ENCODE measurements around the gene PPIP5K1.

DNA sequence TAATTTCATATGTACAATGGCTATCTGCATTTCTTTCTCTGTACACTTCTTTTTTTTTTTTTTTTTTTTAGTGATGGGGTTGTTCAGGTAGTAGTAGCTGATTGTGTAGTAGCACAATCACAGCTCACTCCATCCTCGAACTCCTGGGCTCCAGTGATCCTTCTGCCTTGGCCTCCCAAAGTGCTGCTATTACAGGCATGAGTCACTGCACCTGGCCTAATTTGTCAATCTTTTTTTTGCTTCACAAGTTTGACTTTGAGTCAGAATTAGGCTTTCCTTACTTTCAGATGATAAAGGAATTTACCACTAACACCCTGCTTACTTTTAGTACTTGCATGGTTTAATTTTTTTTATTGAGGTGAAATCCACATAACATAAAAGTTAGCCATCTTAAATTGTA, 44.6 kb downstream of the PPIP5K1 start:
- TF ChIP-seq POLR2A (IDR thresholded peaks at IDR 0.05) (no peak), CTCF (IDR thresholded peaks at IDR 0.05) (no peak)
